Endothelial cell of umbilical vein (primary cell): ENCODE data around the gene TPRKB. TPM values are rescaled to one million over a fixed set of nuclear protein-coding genes. Genes with fewer than 3 reads are reported as not detected.
"Not testable (repeated sequence)": the region's sequence is repeated elsewhere in the genome, so short reads cannot be mapped to it uniquely, and the experiment has no call there.

Source experiments
- BruUV-seq: library from RNA; stranded (reverse); fragments of 400-500 nt; replicated peaks from 2 replicates; lab custom pipeline; 2021; lab: Mats Ljungman, UMichigan
- CTCF ChIA-PET: fragments of 300-600, 350-600 bp; sonication (Branson Sonifier 250); formaldehyde crosslinking; loops from one replicate; lab custom pipeline; 2021; ENCODE audit warnings: antibody characterized with exemption, inconsistent platforms; lab: Charles Lee
- POLR2A ChIA-PET: fragments of 300-600, 350-600 bp; sonication (Branson Sonifier 250); formaldehyde crosslinking; loops from one replicate; lab custom pipeline; 2021; ENCODE audit warnings: antibody characterized with exemption, inconsistent platforms; lab: Charles Lee
- DNase-seq: peaks from one replicate; pipeline ENCODE4 v3.0.0-alpha.2; 2011; ENCODE audit warnings: low read depth, low spot score
- FAIRE-seq: peaks from 2 replicates; lab custom pipeline; 2011; peaks lifted over from hg19 to GRCh38; lab: Jason Lieb, UNC
- H2AFZ ChIP-seq: 2 replicates; pipeline ENCODE4 v1.6.0; 2012; ENCODE audit warnings: low read depth, low read length, control low read depth, inconsistent platforms
- H3K27ac ChIP-seq: 2 replicates; pipeline ENCODE4 v1.5.1; 2011; ENCODE audit warnings: low read depth, mild to moderate bottlenecking, control low read depth, low read length, moderate library complexity; ENCODE audit not compliant: insufficient read depth
- H3K27me3 ChIP-seq, 2 experiments: 2 replicates each; pipeline versions ENCODE4 v1.6.0 to v1.6.1; 2011; ENCODE audit warnings: low read length in 2 of 2, mixed read lengths in 1 of 2; ENCODE audit not compliant: control insufficient read depth in 2 of 2, insufficient read depth in 2 of 2
- H3K36me3 ChIP-seq, 2 experiments: 2 replicates in 1 of 2; 3 replicates in 1 of 2; pipeline ENCODE4 v1.5.1; 2011; ENCODE audit warnings: low read length in 2 of 2, mild to moderate bottlenecking in 1 of 2, moderate library complexity in 1 of 2; ENCODE audit not compliant: control insufficient read depth in 2 of 2, insufficient read depth in 2 of 2; ENCODE audit errors: extremely low read depth in 1 of 2
- H3K4me1 ChIP-seq: 3 replicates; pipeline ENCODE4 v1.5.1; 2011; ENCODE audit warnings: mild to moderate bottlenecking, low read length; ENCODE audit not compliant: control insufficient read depth, insufficient read depth; ENCODE audit errors: extremely low read depth
- H3K4me2 ChIP-seq: 2 replicates; pipeline ENCODE4 v1.6.1; 2011; ENCODE audit warnings: low read length, control low read depth, mixed read lengths; ENCODE audit not compliant: insufficient read depth
- H3K4me3 ChIP-seq, 3 experiments: fragments of 200-600 bp in 1 of 3; sonication (generic), shearing (Covaris generic) in 1 of 3; replicated peaks in 1 of 3; 2 replicates each; pipeline ENCODE4 v1.5.1; 2011 to 2016; ENCODE audit warnings: control low read depth in 3 of 3, low read length in 3 of 3, mild to moderate bottlenecking in 2 of 3, inconsistent platforms in 1 of 3, low read depth in 1 of 3, moderate library complexity in 1 of 3; ENCODE audit not compliant: insufficient read depth in 1 of 3
- H3K79me2 ChIP-seq: 2 replicates; pipeline ENCODE4 v1.6.0; 2012; ENCODE audit warnings: low read length, inconsistent platforms; ENCODE audit not compliant: control insufficient read depth, insufficient read depth
- H3K9ac ChIP-seq: replicated peaks from 2 replicates; pipeline ENCODE3; 2011; ENCODE audit warnings: low read length, control low read depth; ENCODE audit not compliant: insufficient read depth; ENCODE audit errors: extremely low read depth
- H3K9me1 ChIP-seq: replicated peaks from 3 replicates; pipeline ENCODE4 v1.6.0; 2011; ENCODE audit warnings: mild to moderate bottlenecking, low read length; ENCODE audit not compliant: control insufficient read depth, insufficient read depth; ENCODE audit errors: extremely low read depth
- H3K9me3 ChIP-seq: replicated peaks from 2 replicates; pipeline ENCODE4 v1.5.1; 2012; ENCODE audit warnings: low read length, inconsistent platforms; ENCODE audit not compliant: control insufficient read depth, insufficient read depth
- H4K20me1 ChIP-seq: replicated peaks from 2 replicates; pipeline ENCODE3; 2011; ENCODE audit warnings: mild to moderate bottlenecking, low read length; ENCODE audit not compliant: control insufficient read depth, insufficient read depth; ENCODE audit errors: extremely low read depth
- EZH2 ChIP-seq: IDR thresholded peaks from 2 replicates; pipeline ENCODE4 v1.6.1; 2012; ENCODE audit warnings: borderline replicate concordance, low read depth, mild to moderate bottlenecking, moderate library complexity, low read length, inconsistent platforms; ENCODE audit not compliant: severe bottlenecking
- FOS ChIP-seq: IDR thresholded peaks from 2 replicates; pipeline ENCODE4 v1.6.1; 2011; ENCODE audit warnings: mild to moderate bottlenecking, low read length, moderate library complexity, borderline replicate concordance; ENCODE audit not compliant: insufficient read depth
- GATA2 ChIP-seq: IDR thresholded peaks from 2 replicates; pipeline ENCODE4 v1.7.0; 2011; ENCODE audit warnings: low read depth, mild to moderate bottlenecking, moderate library complexity, mixed read lengths, low read length; ENCODE audit not compliant: insufficient read length, insufficient read depth
- JUN ChIP-seq: IDR thresholded peaks from 2 replicates; pipeline ENCODE4 v1.6.1; 2011; ENCODE audit warnings: borderline replicate concordance, low read depth; ENCODE audit not compliant: insufficient read length, insufficient read depth
- MYC ChIP-seq: IDR thresholded peaks from one replicate; pipeline ENCODE4 v1.6.1; 2011; ENCODE audit warnings: mild to moderate bottlenecking, low read depth, low read length
- POLR2A ChIP-seq: IDR thresholded peaks from 2 replicates; pipeline ENCODE4 v1.6.1; 2012; ENCODE audit warnings: low read depth, mild to moderate bottlenecking, control low read depth, low read length
- POLR2AphosphoS5 ChIP-seq: IDR thresholded peaks from 2 replicates; pipeline ENCODE4 v1.6.1; 2012; ENCODE audit warnings: low read depth, mild to moderate bottlenecking, control low read depth, low read length, moderate library complexity; ENCODE audit not compliant: insufficient read depth
- dilution Hi-C: fragments of 300-500 bp; cut with MboI; formaldehyde crosslinking; loops from one replicate; pipeline ENCODE4 v1.15.0; 2019; ENCODE audit warnings: low sequenced_read_pairs; ENCODE audit not compliant: extremely low pct_ligation_motif_present
- intact Hi-C: fragments of 100-400 bp; cut with micrococcal nuclease; formaldehyde crosslinking; loops from one replicate; pipeline ENCODE4 v1.10.0; 2022
- polyA plus RNA-seq, 4 experiments: library from polyadenylated mRNA; depleted of rRNA in 3 of 4; stranded (reverse) in 3 of 4; unstranded in 1 of 4; fragments of >200 nt; gene quantifications; 2 replicates each; pipeline versions ENCODE4 v1.2.1 to v1.2.3, GENCODE V29; 2011 to 2012; ENCODE audit warnings: missing spikeins in 1 of 4
- total RNA-seq: library from RNA; stranded (reverse); gene quantifications from 2 replicates; pipeline ENCODE4 v1.2.3, GENCODE V29; 2021
- TF ChIP-seq, protein P1 (sequence below): IDR thresholded peaks from 2 replicates; pipeline ENCODE4 v1.6.1; 2011; ENCODE audit not compliant: insufficient read depth, insufficient read length
- TF ChIP-seq, protein P2 (sequence below), 2 donors: IDR thresholded peaks; 1 replicate in 1 of 2; 2 replicates in 1 of 2; pipeline ENCODE4 v1.5.1; 2011; ENCODE audit warnings: low read length in 2 of 2, mild to moderate bottlenecking in 2 of 2, moderate library complexity in 2 of 2, control low read depth in 1 of 2, inconsistent platforms in 1 of 2, low read depth in 1 of 2; ENCODE audit not compliant: insufficient read depth in 1 of 2; ENCODE audit errors: extremely low read depth in 1 of 2

TPRKB gene
- total and polyA plus RNA-seq, 2 donors (not counting 3 experiments of a cell fraction or from before 2014, with no cell fraction given), result 27.1 to 36.1 TPM

DNA sequence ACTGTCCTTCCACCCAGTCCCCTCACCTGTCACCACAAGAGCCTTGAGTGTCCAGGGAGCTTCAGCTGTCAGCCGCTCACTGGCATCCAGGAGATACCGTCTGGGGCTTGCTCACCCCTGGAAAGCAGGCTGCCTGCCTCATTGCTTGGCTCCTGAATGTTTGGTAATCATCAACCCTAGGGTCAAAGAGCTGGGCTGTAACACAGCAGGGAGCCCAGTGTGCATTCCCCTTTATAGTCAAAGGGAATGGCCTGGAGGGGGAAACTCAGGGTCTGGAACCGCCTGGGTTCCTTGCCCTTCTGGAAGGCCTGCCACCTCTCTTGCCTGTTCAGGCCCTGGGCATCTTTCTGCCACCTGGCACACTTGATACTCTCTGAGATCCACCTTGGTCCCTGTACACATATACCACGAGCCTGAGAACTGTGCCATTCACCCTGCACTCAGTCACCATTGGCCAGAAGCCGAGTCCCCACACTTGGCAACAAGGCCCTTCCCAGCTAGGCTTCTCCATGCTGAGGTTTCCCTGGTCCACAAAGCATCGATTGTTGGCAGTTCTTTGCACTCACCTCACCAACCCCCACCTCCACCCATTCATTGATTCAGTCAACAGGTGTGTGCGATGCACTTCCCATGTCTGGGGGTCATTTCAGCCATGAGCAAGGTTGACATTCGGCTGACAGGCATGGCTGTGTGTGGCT is 35.0 kb downstream of the TPRKB start:
- Histone ChIP-seq H3K4me3 (no peak overlapping the region), H3K9ac (no peak overlapping the region), H4K20me1 (no peaks in the 10 kb centered on the region), H3K4me1 (peaks cover 5% of the 10 kb centered on the region), H3K36me3 (no peaks in the 10 kb centered on the region), H2AFZ (no peak overlapping the region), H3K9me1 (no peaks in the 10 kb centered on the region), H3K4me2 (no peak overlapping the region), H3K79me2 (no peaks in the 10 kb centered on the region), H3K27me3 (peaks cover 2 to 30% of the 10 kb centered on the region in 2 experiments), H3K27ac (peak overlapping the region; percentile 3), H3K9me3 (no peaks in the 10 kb centered on the region)
- no TSS peak for BruUV-seq
- CTCF ChIA-PET, result interaction anchor here (2.8 kb wide), 1 partner anchor 10 kb away, joined by 10 read pairs; no protein-coding TSS in a partner anchor
- dilution Hi-C loops, result no loop called here
- no peak for TF ChIP-seq EZH2
- TF ChIP-seq POLR2AphosphoS5, result no peak
- no peak for TF ChIP-seq JUN
- TF ChIP-seq, protein P1, sequence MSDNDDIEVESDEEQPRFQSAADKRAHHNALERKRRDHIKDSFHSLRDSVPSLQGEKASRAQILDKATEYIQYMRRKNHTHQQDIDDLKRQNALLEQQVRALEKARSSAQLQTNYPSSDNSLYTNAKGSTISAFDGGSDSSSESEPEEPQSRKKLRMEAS, result no peak
- TF ChIP-seq MYC, result no peak
- TF ChIP-seq, protein P2, sequence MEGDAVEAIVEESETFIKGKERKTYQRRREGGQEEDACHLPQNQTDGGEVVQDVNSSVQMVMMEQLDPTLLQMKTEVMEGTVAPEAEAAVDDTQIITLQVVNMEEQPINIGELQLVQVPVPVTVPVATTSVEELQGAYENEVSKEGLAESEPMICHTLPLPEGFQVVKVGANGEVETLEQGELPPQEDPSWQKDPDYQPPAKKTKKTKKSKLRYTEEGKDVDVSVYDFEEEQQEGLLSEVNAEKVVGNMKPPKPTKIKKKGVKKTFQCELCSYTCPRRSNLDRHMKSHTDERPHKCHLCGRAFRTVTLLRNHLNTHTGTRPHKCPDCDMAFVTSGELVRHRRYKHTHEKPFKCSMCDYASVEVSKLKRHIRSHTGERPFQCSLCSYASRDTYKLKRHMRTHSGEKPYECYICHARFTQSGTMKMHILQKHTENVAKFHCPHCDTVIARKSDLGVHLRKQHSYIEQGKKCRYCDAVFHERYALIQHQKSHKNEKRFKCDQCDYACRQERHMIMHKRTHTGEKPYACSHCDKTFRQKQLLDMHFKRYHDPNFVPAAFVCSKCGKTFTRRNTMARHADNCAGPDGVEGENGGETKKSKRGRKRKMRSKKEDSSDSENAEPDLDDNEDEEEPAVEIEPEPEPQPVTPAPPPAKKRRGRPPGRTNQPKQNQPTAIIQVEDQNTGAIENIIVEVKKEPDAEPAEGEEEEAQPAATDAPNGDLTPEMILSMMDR (IDR thresholded peaks at IDR 0.05; ENCODE audit: extremely low read depth in 1 of 2, insufficient read depth in 1 of 2, low read depth in 1 of 2, low read length in 2 of 2), result no peak
- no peak for TF ChIP-seq GATA2
- no peak for TF ChIP-seq POLR2A
- no peak for TF ChIP-seq FOS
- POLR2A ChIA-PET, result no interaction called here
- intact Hi-C loops, result no loop called here
- DNase-seq, result peak; percentile 66
- no peak for FAIRE-seq

DNA sequence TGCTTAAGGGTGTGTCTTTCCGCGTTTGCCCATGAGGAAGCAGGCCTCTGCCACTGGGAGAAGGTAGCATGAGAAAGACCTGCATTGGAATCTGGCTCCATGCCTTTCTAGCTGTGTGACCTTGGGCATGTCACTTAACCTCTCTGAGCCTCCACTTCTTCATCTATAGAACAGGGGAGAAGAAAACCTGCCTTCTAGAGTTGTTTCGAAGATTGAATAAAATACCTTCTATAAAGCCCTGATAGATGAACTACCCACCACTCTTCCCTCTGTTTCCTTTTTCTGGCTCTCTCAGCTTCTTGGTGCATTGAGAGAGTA is 35.7 kb downstream of the TPRKB start:
- CTCF ChIA-PET, result interaction anchor here (2.8 kb wide), 1 partner anchor 9 kb away, joined by 10 read pairs; no protein-coding TSS in a partner anchor
- H3K9ac ChIP-seq, DNase-seq, intact Hi-C loops, H3K9me3 ChIP-seq, H3K4me3 ChIP-seq, H3K79me2 ChIP-seq, BruUV-seq, H3K4me2 ChIP-seq, H3K4me1 ChIP-seq, H3K9me1 ChIP-seq, H4K20me1 ChIP-seq, H3K27ac ChIP-seq, H3K36me3 ChIP-seq, H2AFZ ChIP-seq, dilution Hi-C loops, POLR2A ChIA-PET: not testable (repeated sequence)
- FAIRE-seq, result peak; percentile 15
- H3K27me3 ChIP-seq, result peaks cover 0 to 30% of the 10 kb centered on the region in 2 experiments
